ENCODE measurements around the gene SHLD1.
A peak's percentile ranks its signal among the peaks of the same experiment; 100 is the strongest.
"Not testable (repeated sequence)": the region's sequence is repeated elsewhere in the genome, so short reads cannot be mapped to it uniquely, and the experiment has no call there.

SHLD1 gene, protein sequence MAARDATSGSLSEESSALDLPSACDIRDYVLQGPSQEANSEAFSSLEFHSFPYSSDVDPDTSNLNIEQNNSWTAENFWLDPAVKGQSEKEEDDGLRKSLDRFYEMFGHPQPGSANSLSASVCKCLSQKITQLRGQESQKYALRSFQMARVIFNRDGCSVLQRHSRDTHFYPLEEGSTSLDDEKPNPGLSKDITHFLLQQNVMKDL

DNA sequence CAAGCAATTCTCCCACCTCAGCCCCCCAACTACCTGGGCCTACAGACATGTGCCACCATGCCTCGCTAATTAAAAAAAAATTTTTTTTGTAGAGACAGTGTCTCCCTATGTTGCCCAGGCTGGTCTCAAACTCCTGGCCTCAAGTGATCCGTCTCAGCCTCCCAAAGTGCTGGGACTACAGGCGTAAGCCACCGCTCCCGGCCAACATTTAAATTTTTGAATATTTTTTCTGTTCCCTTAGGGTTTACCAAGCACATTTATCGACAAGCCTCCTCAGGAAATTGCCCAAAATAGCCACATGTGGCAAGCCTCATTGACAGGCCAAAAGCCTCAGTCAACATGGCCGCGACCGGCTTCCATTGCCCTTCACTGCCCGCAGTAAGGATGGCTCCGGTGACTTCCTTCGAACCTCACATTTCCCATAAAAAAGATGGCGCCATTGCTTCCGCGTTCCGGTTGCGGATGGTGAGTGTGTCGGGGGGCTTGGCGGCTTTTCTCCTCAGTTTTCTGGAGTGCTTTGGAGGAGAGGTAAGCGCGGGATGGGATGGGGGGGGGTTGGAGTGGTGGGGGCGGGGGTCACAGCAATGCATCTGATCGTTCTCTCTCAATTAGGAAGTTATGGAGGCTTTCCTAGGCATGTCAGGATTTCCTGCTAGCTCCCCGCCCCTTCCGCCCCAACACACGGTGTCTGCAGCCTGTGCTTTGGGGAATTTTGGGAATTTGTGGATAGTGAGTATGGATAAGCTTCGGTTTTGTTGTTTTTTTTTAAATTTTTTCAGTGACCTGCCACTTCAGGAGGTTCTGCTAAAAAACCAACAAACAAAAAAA lies at the start of gene SHLD1:
TSS of gene SHLD1 (plus strand) at position 450 of the 828 bp plus-strand sequence. CDS start 22,465 bp downstream, outside the sequence.
- peak; percentile 47 to 69 (median 56) for DNase-seq (ENCODE audit: low read depth in 2 of 3, low spot score in 2 of 3)

DNA sequence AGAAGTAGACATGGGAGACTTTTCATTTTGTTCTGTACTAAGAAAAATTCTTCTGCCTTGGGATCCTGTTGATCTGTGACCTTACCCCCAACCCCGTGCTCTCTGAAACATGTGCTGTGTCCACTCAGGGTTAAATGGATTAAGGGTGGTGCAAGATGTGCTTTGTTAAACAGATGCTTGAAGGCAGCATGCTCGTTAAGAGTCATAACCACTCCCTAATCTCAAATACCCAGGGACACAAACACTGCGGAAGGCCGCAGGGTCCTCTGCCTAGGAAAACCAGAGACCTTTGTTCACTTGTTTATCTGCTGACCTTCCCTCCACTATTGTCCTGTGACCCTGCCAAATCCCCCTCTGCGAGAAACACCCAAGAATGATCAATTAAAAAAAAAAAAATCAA lies 47.9 kb upstream of the SHLD1 start:
- DNase-seq (ENCODE audit: low read depth in 2 of 3, low spot score in 2 of 3), result not testable (repeated sequence)

DNA sequence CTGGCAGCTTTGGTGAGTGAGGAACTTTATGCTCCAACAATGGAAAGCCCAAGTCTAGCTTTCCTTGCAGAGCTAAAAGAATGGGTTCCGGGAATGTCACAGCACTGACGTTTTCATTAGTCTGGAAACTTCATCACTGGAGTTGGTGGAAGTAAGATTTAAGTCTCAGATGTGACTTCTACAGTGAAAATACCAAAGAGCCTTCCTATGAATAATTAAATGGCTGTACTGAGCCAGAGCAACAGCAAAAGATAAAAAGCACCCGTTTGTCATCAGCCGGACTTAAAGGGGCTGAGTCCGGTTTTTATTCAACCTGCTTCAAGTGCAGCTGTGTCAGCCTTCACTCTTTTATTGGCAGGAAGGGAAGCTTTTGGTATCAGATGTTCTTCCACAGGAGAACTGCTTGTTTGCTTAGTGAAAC lies 46.5 kb upstream of the SHLD1 start:
- no peak for DNase-seq (ENCODE audit: low read depth in 2 of 3, low spot score in 2 of 3)

DNA sequence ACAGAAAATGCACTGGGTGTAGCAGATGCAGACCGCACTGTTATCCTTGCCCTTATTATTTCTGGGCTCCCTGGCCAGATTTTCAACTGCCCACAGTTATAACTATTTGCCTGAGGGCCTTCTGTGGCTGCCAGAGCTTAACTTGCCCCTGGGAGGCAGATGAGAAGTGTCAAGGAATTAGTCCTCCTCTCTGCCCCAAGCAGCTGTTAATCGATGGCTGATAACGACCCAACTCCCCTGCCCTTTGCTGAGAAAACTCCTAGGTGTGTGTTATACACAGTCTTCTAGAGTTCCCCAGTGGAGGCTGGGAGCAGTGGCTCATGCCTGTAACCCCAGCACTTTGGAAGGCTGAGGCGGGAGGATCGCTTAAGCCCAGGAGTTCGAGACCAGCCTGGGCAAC lies 44.4 kb upstream of the SHLD1 start:
- no peak for DNase-seq (ENCODE audit: low read depth in 2 of 3, low spot score in 2 of 3)

DNA sequence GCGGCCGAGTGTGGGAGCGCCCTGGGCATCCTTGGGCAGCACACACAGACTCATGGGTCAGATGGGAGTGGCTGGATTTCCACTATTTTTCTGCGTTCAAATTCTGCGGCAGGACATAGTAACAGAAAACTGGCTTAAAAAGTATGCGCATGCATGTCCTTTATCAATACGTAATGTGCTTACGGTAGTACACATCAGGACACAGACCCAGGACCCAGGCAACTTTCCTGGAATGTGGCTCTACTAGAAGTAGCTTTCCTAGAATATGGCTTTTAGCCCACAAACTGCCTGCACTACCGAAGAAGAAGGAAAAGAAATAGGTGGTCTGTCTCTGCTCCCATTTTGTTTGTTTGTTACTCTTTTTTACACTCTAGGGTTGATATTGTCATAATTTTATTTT lies 43.4 kb upstream of the SHLD1 start:
- no peak for DNase-seq (ENCODE audit: low read depth in 2 of 3, low spot score in 2 of 3)

DNA sequence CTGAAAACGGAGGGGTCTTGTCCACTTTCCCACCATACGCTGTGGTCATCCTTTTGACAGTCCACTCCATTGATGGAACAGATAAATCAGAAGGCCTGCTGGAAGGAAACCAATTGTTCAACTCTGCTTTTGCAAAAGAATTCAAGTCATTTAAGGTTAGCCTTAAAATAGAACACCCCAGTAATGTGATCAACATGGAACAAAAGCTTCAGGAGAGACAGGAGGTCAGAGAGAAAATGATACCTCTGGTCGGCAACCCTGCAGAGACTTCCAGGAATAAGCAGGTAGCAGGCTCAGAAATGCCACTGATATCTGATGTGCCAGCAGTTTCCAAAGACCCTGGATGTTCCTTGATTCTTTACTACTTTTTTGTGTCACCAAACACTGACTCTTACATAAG lies 39.6 kb upstream of the SHLD1 start:
- DNase-seq (ENCODE audit: low read depth in 2 of 3, low spot score in 2 of 3), result no peak

DNA sequence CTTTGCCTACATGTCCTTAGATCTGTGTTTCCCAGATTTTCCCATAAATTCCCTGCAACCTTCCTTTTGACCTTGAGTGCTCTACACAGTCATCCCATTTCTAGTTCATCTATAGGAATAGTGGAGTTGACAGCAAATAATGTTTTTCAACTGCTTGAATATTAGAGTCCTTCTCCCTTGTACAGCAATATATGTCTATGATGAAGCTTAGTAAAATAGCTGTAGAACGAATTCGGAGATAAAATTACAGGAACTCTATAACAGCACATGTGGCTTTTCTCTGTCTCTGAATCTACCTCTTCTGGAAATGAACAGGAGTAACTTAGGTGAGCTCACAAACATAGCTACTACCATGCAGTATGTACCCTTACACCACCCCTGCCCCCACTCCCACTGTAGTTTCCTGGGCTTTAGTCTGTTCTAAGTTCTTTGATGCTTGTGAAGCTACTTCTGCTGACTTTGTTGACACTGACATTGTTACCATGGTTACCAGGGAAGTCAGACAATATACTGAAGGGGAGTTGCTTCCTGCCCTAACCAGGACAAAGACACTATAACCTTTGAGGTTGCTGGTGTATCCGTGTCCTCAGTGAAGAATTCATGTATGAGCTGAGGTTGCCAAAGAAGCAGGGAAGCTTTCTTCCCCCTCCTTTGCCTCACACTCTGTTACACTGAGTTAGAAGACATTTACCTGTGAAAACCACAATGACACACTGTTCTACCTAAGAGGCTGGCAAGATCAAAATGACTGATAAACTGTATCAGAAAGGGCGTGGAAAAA lies 35.8 kb upstream of the SHLD1 start:
- DNase-seq (ENCODE audit: low read depth in 2 of 3, low spot score in 2 of 3), result peak; percentile 4 to 18 (median 5)

DNA sequence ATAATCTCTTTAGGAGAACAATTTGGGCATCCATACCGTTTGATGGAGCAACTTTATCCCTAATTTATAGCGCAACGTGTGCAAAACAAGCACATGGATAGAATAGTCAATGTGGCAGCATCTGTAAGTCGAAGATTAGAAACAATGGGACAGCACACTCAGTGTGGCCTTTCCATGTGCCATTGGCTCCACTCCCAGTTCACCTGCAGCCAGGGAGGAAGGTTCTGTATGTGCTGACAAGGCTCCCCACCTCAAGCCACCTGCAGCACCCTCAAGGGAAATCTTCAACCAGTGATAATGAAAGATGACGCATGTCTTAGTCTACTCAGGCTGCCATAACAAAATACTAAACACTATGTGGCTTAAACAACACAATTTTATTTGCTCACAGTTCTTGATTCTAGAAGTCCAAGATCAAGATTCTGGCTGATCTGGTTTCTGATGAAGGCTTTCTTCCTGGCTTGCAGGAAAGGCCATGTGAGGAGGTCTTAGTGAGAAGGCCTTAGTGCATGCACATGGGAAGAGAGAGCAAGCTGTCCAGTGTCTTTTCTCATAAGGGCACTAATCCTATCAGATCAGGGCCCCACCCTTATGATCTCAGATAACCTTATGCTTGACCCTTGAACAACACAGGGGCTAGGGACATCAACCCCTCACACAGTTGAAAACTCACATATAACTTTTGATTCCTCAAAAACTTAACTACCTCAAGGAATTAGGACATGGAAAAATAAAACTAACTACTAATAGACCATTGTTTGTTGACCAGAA lies 34.9 kb upstream of the SHLD1 start:
- no peak for DNase-seq (ENCODE audit: low read depth in 2 of 3, low spot score in 2 of 3)

DNA sequence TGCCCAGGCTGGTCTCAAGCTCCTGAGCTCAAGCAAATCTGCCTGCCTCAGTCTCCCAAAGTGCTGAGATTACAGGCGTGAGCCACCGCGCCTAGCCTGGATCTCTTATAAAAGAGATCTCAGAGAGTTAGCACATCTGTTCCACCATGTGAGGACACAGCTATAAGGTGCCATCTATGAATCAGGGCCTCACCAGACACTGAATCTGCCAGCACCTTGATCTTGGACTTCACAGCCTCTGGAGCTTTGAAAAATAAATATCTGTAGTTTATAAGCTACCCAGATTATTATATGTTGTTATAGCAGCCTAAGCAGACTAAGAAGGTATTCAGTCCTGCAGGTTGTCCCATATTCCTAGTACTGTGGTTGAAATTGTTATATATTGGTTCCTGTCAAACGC lies 33.2 kb upstream of the SHLD1 start:
- no peak for DNase-seq (ENCODE audit: low read depth in 2 of 3, low spot score in 2 of 3)

DNA sequence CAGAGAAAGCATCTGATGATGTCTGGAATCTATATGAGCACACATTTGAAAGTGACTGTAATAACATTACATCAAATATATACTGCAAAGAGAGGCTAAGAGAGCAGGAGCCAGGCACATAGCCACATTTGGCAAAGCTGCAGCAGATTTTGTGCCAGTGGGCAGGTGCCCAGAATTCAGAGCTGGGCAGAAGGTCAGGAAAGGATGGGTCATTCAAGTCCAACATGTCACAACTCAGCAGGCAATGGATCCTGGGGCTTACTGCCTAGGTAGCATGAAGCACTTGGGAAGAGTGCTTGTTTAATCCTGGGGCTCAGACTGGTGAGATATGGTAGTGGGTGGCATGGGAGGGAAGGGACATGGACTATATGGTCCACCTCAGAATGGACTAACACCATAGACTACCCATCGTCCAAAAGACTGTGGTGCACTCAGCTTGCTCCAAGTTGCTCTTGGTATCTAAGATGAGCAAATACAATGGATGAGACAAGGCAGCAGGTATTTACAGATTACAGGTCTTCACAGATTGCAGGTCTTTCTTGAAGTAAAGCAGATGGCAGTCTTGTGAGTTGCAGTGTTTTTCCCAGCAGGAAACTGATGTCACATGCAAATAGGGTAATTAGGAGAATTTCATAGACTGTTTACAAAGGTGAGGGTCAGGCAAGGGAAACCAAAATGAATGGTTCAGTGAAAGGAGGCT lies 31.2 kb upstream of the SHLD1 start:
- no peak for DNase-seq (ENCODE audit: low read depth in 2 of 3, low spot score in 2 of 3)

DNA sequence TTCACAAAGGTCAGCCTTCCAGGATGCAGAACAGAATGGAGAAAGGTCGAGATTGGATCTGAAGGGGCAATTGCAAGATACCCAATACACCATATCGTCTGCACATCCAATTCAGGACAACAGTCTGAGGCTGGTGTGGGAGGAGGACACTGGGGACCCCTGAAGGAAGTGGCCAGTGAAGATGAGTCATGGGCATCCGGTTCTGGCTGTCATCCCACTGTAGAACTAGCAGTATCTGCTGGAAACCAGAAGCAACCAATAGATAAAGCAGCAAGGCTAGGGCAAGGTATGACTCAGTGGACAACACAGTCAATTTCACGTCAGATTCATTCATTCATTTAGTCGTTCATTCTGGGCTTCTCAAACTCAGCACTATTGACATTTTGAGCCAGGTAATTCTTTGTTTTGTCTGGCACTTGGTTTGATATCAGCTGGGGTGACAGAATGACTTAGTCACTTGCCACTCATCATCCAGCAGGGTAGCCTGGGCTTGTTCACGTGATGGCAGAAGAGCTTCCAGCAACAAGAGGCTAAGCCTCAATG lies 30.3 kb upstream of the SHLD1 start:
- peak in 1 of 3 experiments; percentile 1 for DNase-seq (ENCODE audit: low read depth in 2 of 3, low spot score in 2 of 3)

DNA sequence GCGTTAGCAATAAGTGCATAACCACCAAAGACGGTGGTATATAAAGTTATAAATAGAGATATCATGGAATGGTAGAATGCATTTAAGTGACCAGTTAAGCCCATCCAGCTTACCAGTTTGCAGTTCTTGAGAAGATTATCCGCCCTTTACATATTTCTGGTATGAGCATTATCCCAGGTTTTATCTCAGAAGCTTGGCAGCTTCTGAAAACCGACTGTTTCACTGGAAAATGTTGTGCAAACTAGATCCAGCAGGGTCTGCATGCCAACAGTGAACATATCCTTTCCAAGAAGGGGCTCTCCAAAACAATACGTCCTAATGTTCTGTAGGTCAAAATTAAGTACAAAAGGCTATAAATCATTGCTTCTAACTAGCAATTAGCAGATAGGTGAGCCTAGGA lies 29.5 kb upstream of the SHLD1 start:
- DNase-seq (ENCODE audit: low read depth in 2 of 3, low spot score in 2 of 3), result no peak

DNA sequence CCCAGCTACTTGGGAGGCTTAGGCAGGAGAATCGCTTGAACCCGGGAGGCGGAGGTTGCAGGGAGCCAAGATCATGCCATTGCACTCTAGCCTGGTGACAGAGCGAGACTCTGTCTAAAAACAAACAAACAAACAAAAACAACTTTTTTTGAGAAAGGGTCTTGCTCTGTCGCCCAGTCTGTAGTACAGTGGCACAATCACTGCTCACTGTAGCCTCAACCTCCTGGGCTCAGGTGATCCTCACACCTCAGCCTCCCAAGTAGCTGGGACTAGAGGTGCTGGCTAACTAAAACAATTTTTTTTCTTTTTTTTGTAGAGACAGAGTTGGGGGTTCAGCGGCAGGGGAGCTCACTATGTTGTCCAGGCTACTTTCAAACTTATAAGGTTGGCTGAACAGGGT lies 28.8 kb upstream of the SHLD1 start:
- DNase-seq (ENCODE audit: low read depth in 2 of 3, low spot score in 2 of 3), result not testable (repeated sequence)

DNA sequence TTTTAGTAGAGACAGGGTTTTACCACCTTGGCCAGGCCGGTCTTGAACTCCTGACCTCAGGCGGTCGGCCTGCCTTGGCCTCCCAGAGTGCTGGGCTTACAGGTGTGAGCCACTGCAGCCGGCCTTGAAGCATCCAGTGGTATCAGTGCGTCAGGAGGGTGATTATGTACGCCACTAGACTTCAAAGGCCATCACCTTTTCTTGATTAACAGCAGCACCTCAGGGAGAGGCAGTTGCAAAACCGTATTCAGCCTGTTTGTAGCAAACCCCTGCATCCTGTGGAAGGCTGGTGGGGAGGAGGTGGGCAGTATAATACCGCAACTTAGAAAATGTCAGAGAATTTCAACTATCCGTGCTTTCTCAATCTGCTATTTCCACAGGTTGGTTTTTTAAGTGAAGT lies 27.3 kb upstream of the SHLD1 start:
- DNase-seq (ENCODE audit: low read depth in 2 of 3, low spot score in 2 of 3), result no peak

DNA sequence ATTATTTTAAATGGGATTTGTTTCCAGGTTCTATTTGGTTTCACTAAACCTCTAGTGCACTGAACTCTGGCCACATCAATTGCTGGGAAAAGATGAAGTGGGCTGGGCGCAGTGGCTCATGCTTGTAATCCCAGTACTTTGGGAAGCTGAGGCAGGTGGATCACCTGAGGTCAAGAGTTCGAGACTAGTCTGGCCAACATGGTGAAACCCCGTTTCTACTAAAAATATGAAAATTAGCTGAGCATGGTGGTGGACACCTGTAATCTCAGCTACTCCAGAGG lies 25.1 kb upstream of the SHLD1 start:
- not testable (repeated sequence) for DNase-seq (ENCODE audit: low read depth in 2 of 3, low spot score in 2 of 3)

DNA sequence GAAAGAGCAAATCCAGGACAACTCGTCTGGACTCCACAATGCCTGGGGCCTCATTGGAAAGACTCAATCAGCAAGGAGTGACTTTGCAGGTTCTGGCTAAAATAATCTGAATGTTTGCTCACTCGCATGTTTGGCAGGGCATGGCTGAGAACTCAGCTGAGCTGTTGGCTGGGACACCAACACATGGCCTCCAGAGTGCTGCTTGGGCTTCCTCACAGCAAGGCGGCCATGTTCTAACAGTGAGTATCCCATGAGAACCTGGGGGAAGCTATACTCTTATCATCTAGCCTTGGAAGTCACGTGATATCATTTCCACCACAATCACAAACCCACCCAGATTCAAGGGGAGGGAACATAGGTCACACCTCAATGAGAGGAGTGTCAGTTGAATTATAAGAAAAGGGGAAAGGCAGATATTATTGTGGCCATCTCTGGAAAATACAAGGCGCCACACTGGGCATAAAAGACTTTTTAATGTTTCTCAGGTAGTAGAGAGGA lies 23.1 kb upstream of the SHLD1 start:
- no peak for DNase-seq (ENCODE audit: low read depth in 2 of 3, low spot score in 2 of 3)

DNA sequence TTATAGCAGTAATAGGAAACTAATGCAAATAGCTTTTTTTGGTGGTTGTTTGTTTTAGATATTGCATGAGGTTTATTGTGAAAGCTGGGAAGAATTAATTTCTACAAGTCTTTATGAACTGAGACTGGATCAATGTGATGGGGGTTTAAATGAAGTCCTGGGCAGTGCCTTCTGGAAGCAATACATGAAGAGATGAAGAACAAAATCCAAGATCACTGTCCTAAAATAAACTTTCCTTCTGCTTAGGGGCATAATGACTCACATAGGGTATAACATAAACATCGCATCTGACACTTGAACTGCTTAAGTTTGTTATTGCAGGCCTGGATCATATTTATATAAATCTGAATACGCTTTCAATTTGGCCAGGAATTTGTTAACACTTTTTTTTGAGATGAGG lies 20.9 kb upstream of the SHLD1 start:
- DNase-seq (ENCODE audit: low read depth in 2 of 3, low spot score in 2 of 3), result no peak

DNA sequence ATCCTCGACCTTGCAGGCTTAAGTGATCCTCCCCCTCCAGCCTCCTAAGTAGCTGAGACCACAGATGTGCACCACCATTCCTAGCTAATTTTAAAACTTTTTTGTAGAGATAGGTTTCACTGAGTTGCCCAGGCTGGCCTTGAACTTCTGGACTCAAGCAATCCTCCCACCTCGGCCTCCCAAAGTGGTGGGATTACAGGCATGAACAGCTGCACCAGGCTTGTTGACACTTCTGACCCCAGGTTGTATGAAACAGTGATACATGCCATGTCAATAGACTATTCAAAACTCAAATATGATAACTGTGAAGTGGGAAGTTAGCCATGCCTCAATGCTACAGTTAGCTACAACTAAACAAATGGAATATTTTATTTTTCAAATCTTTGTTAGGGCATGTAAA lies 20.1 kb upstream of the SHLD1 start:
- DNase-seq (ENCODE audit: low read depth in 2 of 3, low spot score in 2 of 3), result no peak

DNA sequence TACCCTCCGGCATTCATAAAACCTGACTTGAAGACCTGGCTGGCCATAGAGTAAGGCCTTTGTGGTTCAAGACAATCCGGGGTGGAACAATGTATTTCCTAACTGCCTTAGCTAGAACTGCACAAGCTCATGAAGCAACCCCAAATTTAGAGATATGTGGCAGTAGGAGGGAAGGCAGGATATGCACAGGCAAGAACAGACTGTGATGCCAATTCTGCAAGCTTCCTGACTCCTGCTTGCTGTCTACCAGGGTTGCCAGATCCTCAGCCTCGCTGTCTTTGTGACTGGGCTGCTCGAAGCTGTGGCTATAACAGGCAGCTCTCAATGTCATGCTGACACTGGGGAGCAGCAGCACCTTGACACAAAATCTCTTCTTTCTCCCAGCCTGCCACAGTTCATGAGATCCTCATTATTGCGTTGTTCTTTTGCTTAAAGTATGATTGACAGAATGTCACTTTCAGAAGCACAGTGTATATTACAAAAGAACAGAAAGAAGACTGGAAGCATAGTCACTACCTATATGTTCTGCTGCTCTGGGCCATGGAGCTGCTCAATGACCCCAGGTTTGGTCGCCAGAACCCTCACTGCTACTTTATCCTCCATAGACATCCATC lies 18.3 kb upstream of the SHLD1 start:
- DNase-seq (ENCODE audit: low read depth in 2 of 3, low spot score in 2 of 3), result no peak

DNA sequence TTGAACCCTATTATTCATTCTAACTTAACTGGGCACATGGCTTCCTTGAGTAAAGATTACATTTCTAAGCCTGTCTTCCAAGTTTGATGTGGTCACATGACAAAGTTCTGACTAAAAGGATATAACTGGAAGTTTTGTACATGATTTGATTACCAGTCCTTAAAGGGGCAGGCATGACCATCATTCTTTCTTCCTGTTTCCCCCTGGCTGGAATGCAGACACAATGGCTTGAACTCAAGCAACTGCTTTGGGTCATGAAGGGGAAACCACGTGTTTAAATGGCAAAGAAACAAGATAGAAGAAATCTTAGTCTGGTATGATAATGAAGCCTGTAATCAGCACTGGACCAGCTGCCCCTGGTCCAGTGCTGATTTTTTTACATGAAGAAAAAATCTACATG lies 15.6 kb upstream of the SHLD1 start:
- DNase-seq (ENCODE audit: low read depth in 2 of 3, low spot score in 2 of 3), result no peak

All from activated CD8-positive, alpha-beta memory T cell treated with anti-CD3 and anti-CD28 coated beads for 48 hours (primary cell).